Gastroesophageal sphincter (tissue), 4 donors: ENCODE data around the gene ISYNA1. TPM values are rescaled to one million over a fixed set of nuclear protein-coding genes. Genes with fewer than 3 reads are reported as not detected.

Source experiments
- ATAC-seq: fragments of 150-250 bp; one replicate; pipeline ENCODE4 v1.9.1; 2016; ENCODE audit warnings: mild to moderate bottlenecking, moderate library complexity
- H3K27ac ChIP-seq, 4 donors: fragments of 200-600 bp; sonication (generic) in 3 of 4; 1 replicate in 3 of 4; 2 replicates in 1 of 4; pipeline ENCODE4 v1.5.1; 2016 to 2019
- H3K27me3 ChIP-seq: fragments of 200-600 bp; sonication (generic); one replicate; pipeline ENCODE4 v1.5.1; 2019
- H3K36me3 ChIP-seq, 2 donors: fragments of 200-600 bp; sonication (generic); one replicate each; pipeline ENCODE4 v1.5.1; 2019; ENCODE audit warnings: control low read depth in 1 of 2
- H3K4me1 ChIP-seq, 3 donors: fragments of 200-600 bp; sonication (generic); 1 replicate in 2 of 3; 2 replicates in 1 of 3; pipeline ENCODE4 v1.5.1; 2016 to 2019; ENCODE audit warnings: control low read depth in 2 of 3
- H3K4me3 ChIP-seq, 2 donors: fragments of 200-600 bp; sonication (generic); one replicate each; pipeline ENCODE4 v1.5.1; 2019; ENCODE audit warnings: mild to moderate bottlenecking in 1 of 2, moderate library complexity in 1 of 2
- H3K9me3 ChIP-seq, 3 donors: fragments of 200-600 bp; sonication (generic); one replicate each; pipeline ENCODE4 v1.5.1; 2017 to 2019; ENCODE audit warnings: control low read depth in 2 of 3
- EP300 ChIP-seq: sonication (generic); formaldehyde crosslinking; IDR thresholded peaks from one replicate; pipeline ENCODE4 v1.6.1; 2017; ENCODE audit warnings: antibody characterized with exemption, mild to moderate bottlenecking
- POLR2A ChIP-seq, 2 donors: fragments of 450-650 bp; IDR thresholded peaks; one replicate each; pipeline ENCODE4 v1.6.1; 2017; ENCODE audit warnings: antibody characterized with exemption in 2 of 2, mild to moderate bottlenecking in 2 of 2, moderate library complexity in 1 of 2
- POLR2AphosphoS5 ChIP-seq: sonication (generic); formaldehyde crosslinking; IDR thresholded peaks from one replicate; pipeline ENCODE4 v1.6.1; 2017; ENCODE audit warnings: antibody characterized with exemption
- WGBS, 2 donors: methylation state at CpG; one replicate each; pipeline ENCODE4 v1.1.5; 2018; ENCODE audit warnings: low coverage in 1 of 2; 5-methylcytosine and 5-hydroxymethylcytosine counted together
- total RNA-seq, 4 donors: library from RNA; depleted of rRNA; stranded (reverse); fragments of >200 nt; gene quantifications; one replicate each; pipeline ENCODE4 v1.1.0, GENCODE V29; 2016
- TF ChIP-seq, protein P1 (sequence below), 4 experiments: fragments of 200-600 bp in 2 of 4; fragments of 450-650 bp in 2 of 4; sonication (generic) in 1 of 4; IDR thresholded peaks; one replicate each; pipeline ENCODE4 v1.5.1; 2017 to 2019; ENCODE audit warnings: antibody characterized with exemption in 4 of 4, mild to moderate bottlenecking in 2 of 4, moderate library complexity in 2 of 4

The ISYNA1 gene
- total RNA-seq, 4 donors from 2014 or later, result 15.2 to 31.6 (median 19.8) TPM

- Histone ChIP-seq H3K27ac (peak overlapping the region in 1 of 4 donors; percentile 79), H3K9me3 (no peaks in the 10 kb centered on the region), H3K4me1 (peaks cover 3 to 90% (median 44%) of the 10 kb centered on the region in 3 donors), H3K27me3 (no peaks in the 10 kb centered on the region), H3K4me3 (no peak overlapping the region), H3K36me3 (peaks cover 0 to 12% of the 10 kb centered on the region in 2 donors)
- 80% methylated on average over 2 of the region's 14 CpGs; no CpG with 5 or more reads in 1 of the 2 donors for WGBS, 2 donors
- no peak for ATAC-seq
- TF ChIP-seq EP300, result no peak
- TF ChIP-seq, protein P1, sequence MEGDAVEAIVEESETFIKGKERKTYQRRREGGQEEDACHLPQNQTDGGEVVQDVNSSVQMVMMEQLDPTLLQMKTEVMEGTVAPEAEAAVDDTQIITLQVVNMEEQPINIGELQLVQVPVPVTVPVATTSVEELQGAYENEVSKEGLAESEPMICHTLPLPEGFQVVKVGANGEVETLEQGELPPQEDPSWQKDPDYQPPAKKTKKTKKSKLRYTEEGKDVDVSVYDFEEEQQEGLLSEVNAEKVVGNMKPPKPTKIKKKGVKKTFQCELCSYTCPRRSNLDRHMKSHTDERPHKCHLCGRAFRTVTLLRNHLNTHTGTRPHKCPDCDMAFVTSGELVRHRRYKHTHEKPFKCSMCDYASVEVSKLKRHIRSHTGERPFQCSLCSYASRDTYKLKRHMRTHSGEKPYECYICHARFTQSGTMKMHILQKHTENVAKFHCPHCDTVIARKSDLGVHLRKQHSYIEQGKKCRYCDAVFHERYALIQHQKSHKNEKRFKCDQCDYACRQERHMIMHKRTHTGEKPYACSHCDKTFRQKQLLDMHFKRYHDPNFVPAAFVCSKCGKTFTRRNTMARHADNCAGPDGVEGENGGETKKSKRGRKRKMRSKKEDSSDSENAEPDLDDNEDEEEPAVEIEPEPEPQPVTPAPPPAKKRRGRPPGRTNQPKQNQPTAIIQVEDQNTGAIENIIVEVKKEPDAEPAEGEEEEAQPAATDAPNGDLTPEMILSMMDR (IDR thresholded peaks at IDR 0.05), result no peak
- TF ChIP-seq POLR2A (IDR thresholded peaks at IDR 0.05), result no peak
- no peak for TF ChIP-seq POLR2AphosphoS5
Measured at GRCh38 chr19:18476507-18477041, 38.6 kb upstream of the ISYNA1 start.

DNA sequence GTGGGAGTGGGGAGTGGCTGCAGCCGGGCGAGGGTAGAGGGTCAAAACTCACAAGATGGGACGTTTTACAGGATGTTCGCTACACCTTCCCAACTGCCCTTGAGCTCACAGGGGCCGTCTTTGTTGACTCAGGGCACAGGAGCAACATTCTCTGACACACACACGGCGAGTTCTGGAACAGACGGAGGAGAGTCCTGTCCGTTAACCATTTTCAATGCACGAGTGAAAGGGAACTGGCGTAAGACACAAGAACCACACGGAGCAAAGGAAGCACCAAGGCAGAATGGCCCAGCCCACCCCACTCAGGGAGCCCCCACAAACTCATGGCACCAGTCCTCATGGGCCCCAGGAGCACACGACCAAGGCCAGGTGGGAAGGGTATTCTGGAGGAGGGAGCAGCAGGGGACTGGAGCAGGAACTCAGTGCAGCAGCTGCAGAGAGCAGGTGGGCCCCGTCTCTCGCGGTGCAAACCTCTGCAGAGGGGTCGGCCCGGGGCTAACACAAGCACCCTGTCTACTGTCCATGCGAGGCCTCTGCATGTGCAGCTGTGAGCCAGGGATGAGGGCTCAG lies 37.9 kb upstream of the ISYNA1 start:
- Histone ChIP-seq H3K9me3 (no peaks in the 10 kb centered on the region), H3K27ac (peak overlapping the region in 1 of 4 donors; percentile 79), H3K4me3 (no peak overlapping the region), H3K36me3 (peaks cover 0 to 19% of the 10 kb centered on the region in 2 donors), H3K27me3 (no peaks in the 10 kb centered on the region), H3K4me1 (peaks cover 3 to 84% (median 43%) of the 10 kb centered on the region in 3 donors)
- TF ChIP-seq, protein P1 (IDR thresholded peaks at IDR 0.05), result no peak
- no peak for TF ChIP-seq EP300
- 79 to 80% methylated on average over 7 to 12 of the region's 19 CpGs for WGBS, 2 donors
- ATAC-seq, result no peak

- no peak for TF ChIP-seq POLR2AphosphoS5
- no peak for TF ChIP-seq EP300
- TF ChIP-seq, protein P1 (IDR thresholded peaks at IDR 0.05), result no peak
- no peak for ATAC-seq
- H3K36me3 ChIP-seq, result peaks cover 0 to 26% of the 10 kb centered on the region in 2 donors
- H3K9me3 ChIP-seq, result no peaks in the 10 kb centered on the region
- 60 to 75% methylated on average over 2 to 4 of the region's 5 CpGs for WGBS, 2 donors
- no peak overlapping the region for H3K4me3 ChIP-seq
- H3K4me1 ChIP-seq, result peaks cover 3 to 84% (median 40%) of the 10 kb centered on the region in 3 donors
- peak overlapping the region in 1 of 4 donors; percentile 64 for H3K27ac ChIP-seq
- no peaks in the 10 kb centered on the region for H3K27me3 ChIP-seq
Measured at GRCh38 chr19:18475004-18475453, 37.1 kb upstream of the ISYNA1 start.

GRCh38 chr19:18474366-18474887 lies 36.5 kb upstream of the ISYNA1 start:
- peaks cover 0 to 26% of the 10 kb centered on the region in 2 donors for H3K36me3 ChIP-seq
- no peaks in the 10 kb centered on the region for H3K27me3 ChIP-seq
- peaks cover 3 to 84% (median 39%) of the 10 kb centered on the region in 3 donors for H3K4me1 ChIP-seq
- no CpG with 5 or more reads among the region's 13 CpGs for WGBS, 2 donors
- no peak for ATAC-seq
- H3K27ac ChIP-seq, result peak overlapping the region in 1 of 4 donors; percentile 64
- no peak overlapping the region for H3K4me3 ChIP-seq
- no peaks in the 10 kb centered on the region for H3K9me3 ChIP-seq
- TF ChIP-seq POLR2AphosphoS5 (no peak), POLR2A (IDR thresholded peaks at IDR 0.05) (no peak), EP300 (no peak)
- TF ChIP-seq, protein P1 (IDR thresholded peaks at IDR 0.05), result no peak

GRCh38 chr19:18473706-18474087 lies 35.8 kb upstream of the ISYNA1 start:
- 97 to 100% methylated on average over 1 to 4 of the region's 8 CpGs for WGBS, 2 donors
- H3K4me3 ChIP-seq, result no peak overlapping the region
- H3K27me3 ChIP-seq, result no peaks in the 10 kb centered on the region
- peaks cover 0 to 84% (median 34%) of the 10 kb centered on the region in 3 donors for H3K4me1 ChIP-seq
- peaks cover 0 to 26% of the 10 kb centered on the region in 2 donors for H3K36me3 ChIP-seq
- no peaks in the 10 kb centered on the region for H3K9me3 ChIP-seq
- H3K27ac ChIP-seq, result peak overlapping the region in 3 of 4 donors; percentile 35 to 64 (median 41)
- TF ChIP-seq POLR2AphosphoS5 (no peak), POLR2A (IDR thresholded peaks at IDR 0.05) (no peak), EP300 (no peak)
- TF ChIP-seq, protein P1 (IDR thresholded peaks at IDR 0.05), result no peak
- ATAC-seq, result no peak
